IMR-90 (cell line): ENCODE results near the gene COL27A1. TPM values are rescaled to one million over a fixed set of nuclear protein-coding genes. Genes with fewer than 3 reads are reported as not detected.
"Not testable (repeated sequence)": the region's sequence is repeated elsewhere in the genome, so short reads cannot be mapped to it uniquely, and the experiment has no call there.

Experiments used
- ATAC-seq: fragments of 200-7000 bp; cut with Tn5 transposase; 2 replicates; pipeline ENCODE4 v1.9.1; 2020; ENCODE audit warnings: low read depth, mild to moderate bottlenecking, moderate library complexity
- BruUV-seq: library from RNA; stranded (reverse); fragments of 400-500 nt; replicated peaks from 2 replicates; lab custom pipeline; 2021; lab: Mats Ljungman, UMichigan
- CTCF ChIA-PET: fragments of 300-600 bp; formaldehyde crosslinking; extraction: SDS; loops from one replicate; lab custom pipeline; 2021; ENCODE audit warnings: antibody characterized with exemption; lab: Yijun Ruan, JAX
- POLR2A ChIA-PET: fragments of 300-600 bp; sonication (Branson Sonifier 250); formaldehyde crosslinking; loops from one replicate; lab custom pipeline; 2022; ENCODE audit warnings: antibody characterized with exemption; ENCODE audit not compliant: unreplicated experiment; lab: Charles Lee
- DNase-seq: peaks from one replicate; pipeline ENCODE4 v3.0.0; 2013
- H2AFZ ChIP-seq: replicated peaks from 2 replicates; pipeline ENCODE3; 2013; ENCODE audit warnings: low read length, mild to moderate bottlenecking; ENCODE audit not compliant: poor library complexity
- H2AK5ac ChIP-seq: 2 replicates; pipeline ENCODE4 v1.6.1; 2013; ENCODE audit warnings: low read depth, low read length, inconsistent platforms
- H2AK9ac ChIP-seq: replicated peaks from 2 replicates; pipeline ENCODE3; 2013; ENCODE audit warnings: mild to moderate bottlenecking, low read depth, low read length, moderate library complexity; ENCODE audit not compliant: poor library complexity
- H2BK120ac ChIP-seq: 2 replicates; pipeline ENCODE4 v1.6.1; 2013; ENCODE audit warnings: low read depth, low read length, inconsistent platforms
- H2BK15ac ChIP-seq: 3 replicates; pipeline ENCODE4 v1.6.1; 2013; ENCODE audit warnings: low read depth, low read length, inconsistent platforms
- H2BK20ac ChIP-seq: 2 replicates; pipeline ENCODE4 v1.6.1; 2013; ENCODE audit warnings: low read depth, mild to moderate bottlenecking, inconsistent platforms, low read length, moderate library complexity
- H2BK5ac ChIP-seq: 2 replicates; pipeline ENCODE4 v1.6.1; 2013; ENCODE audit warnings: mild to moderate bottlenecking, low read depth, low read length, inconsistent platforms; ENCODE audit not compliant: poor library complexity, severe bottlenecking
- H3K14ac ChIP-seq: replicated peaks from 2 replicates; pipeline ENCODE4 v1.6.1; 2013; ENCODE audit warnings: low read depth, low read length, inconsistent platforms
- H3K18ac ChIP-seq: 2 replicates; pipeline ENCODE4 v1.6.1; 2013; ENCODE audit warnings: low read depth, low read length, control low read depth
- H3K23ac ChIP-seq: 2 replicates; pipeline ENCODE4 v1.6.1; 2013; ENCODE audit warnings: low read depth, low read length, inconsistent platforms
- H3K27ac ChIP-seq: 2 replicates; pipeline ENCODE4 v1.5.1; 2013; ENCODE audit warnings: mild to moderate bottlenecking, control low read depth, low read length; ENCODE audit not compliant: insufficient read depth
- H3K27me3 ChIP-seq: 2 replicates; pipeline ENCODE4 v1.6.1; 2013; ENCODE audit warnings: low read length; ENCODE audit not compliant: control insufficient read depth, insufficient read depth
- H3K36me3 ChIP-seq: 2 replicates; pipeline ENCODE4 v1.6.1; 2013; ENCODE audit warnings: low read length, mixed read lengths; ENCODE audit not compliant: control insufficient read depth, insufficient read depth
- H3K4ac ChIP-seq: 2 replicates; pipeline ENCODE4 v1.6.1; 2013; ENCODE audit warnings: low read depth, low read length, inconsistent platforms
- H3K4me1 ChIP-seq: 2 replicates; pipeline ENCODE4 v1.6.1; 2013; ENCODE audit warnings: low read length, mixed read lengths; ENCODE audit not compliant: control insufficient read depth, insufficient read depth
- H3K4me2 ChIP-seq: 2 replicates; pipeline ENCODE4 v1.6.1; 2013; ENCODE audit warnings: low read depth, mild to moderate bottlenecking, control low read depth, low read length, moderate library complexity
- H3K4me3 ChIP-seq: 2 replicates; pipeline ENCODE4 v1.5.1; 2013; ENCODE audit warnings: low read depth, mild to moderate bottlenecking, control low read depth, low read length, moderate library complexity; ENCODE audit not compliant: insufficient read depth
- H3K56ac ChIP-seq: 2 replicates; pipeline ENCODE4 v1.6.1; 2013; ENCODE audit warnings: low read length, inconsistent platforms; ENCODE audit not compliant: insufficient read depth; ENCODE audit errors: extremely low read depth
- H3K79me1 ChIP-seq, 2 experiments: 2 replicates each; pipeline ENCODE4 v1.6.1; 2013; ENCODE audit warnings: low read length in 2 of 2, inconsistent platforms in 1 of 2, low read depth in 1 of 2
- H3K9ac ChIP-seq: 2 replicates; pipeline ENCODE4 v1.6.1; 2013; ENCODE audit warnings: low read depth, low read length, control low read depth
- H3K9me1 ChIP-seq: 2 replicates; pipeline ENCODE4 v1.6.1; 2013; ENCODE audit warnings: low read length, inconsistent platforms; ENCODE audit not compliant: insufficient read depth
- H3K9me3 ChIP-seq: 2 replicates; pipeline ENCODE4 v1.6.1; 2013; ENCODE audit warnings: low read length; ENCODE audit not compliant: control insufficient read depth, insufficient read depth
- H4K20me1 ChIP-seq: 2 replicates; pipeline ENCODE4 v1.6.1; 2013; ENCODE audit warnings: low read length, inconsistent platforms; ENCODE audit not compliant: insufficient read depth
- H4K5ac ChIP-seq: 2 replicates; pipeline ENCODE4 v1.6.1; 2013; ENCODE audit warnings: mild to moderate bottlenecking, low read depth, low read length, control low read depth
- H4K8ac ChIP-seq, 2 experiments: 2 replicates each; pipeline ENCODE4 v1.6.1; 2013; ENCODE audit warnings: low read depth in 2 of 2, low read length in 2 of 2, control low read depth in 1 of 2, inconsistent platforms in 1 of 2
- H4K91ac ChIP-seq: 2 replicates; pipeline ENCODE4 v1.6.1; 2013; ENCODE audit warnings: low read depth, low read length, inconsistent platforms; ENCODE audit not compliant: insufficient read depth
- WGBS, 2 experiments: methylation state at CpG; one replicate each; pipeline versions ENCODE4 v1.1.5 to v1.1.7; 2013; ENCODE audit warnings: missing lambda C conversion rate in 2 of 2; ENCODE audit not compliant: insufficient read length in 1 of 2; ENCODE audit errors: extremely low coverage in 2 of 2; 5-methylcytosine and 5-hydroxymethylcytosine counted together
- dilution Hi-C: fragments of 300-500 bp; cut with HindIII; formaldehyde crosslinking; loops from one replicate; pipeline ENCODE4 v1.14.3; 2018; ENCODE audit warnings: low sequenced_read_pairs; ENCODE audit not compliant: unreplicated experiment
- in situ Hi-C: fragments of 300-500 bp; cut with MboI; formaldehyde crosslinking; loops from 3 replicates; pipeline ENCODE4 v1.14.3; 2019; ENCODE audit warnings: low sequenced_read_pairs, inconsistent platforms, mixed read lengths
- intact Hi-C: fragments of 100-400 bp; cut with micrococcal nuclease; formaldehyde crosslinking; loops from 2 replicates; pipeline ENCODE4 v1.10.0; 2022
- polyA plus RNA-seq, 3 experiments: library from polyadenylated mRNA; depleted of rRNA; stranded (reverse); fragments of >200 nt; gene quantifications; 2 replicates each; pipeline ENCODE4 v1.2.3, GENCODE V29; 2012; ENCODE audit warnings: low replicate concordance in 1 of 3
- total RNA-seq: library from RNA; depleted of rRNA; stranded (reverse); fragments of >200 nt; gene quantifications from 2 replicates; pipeline ENCODE4 v1.2.3, GENCODE V29; 2012

Gene COL27A1
- total and polyA plus RNA-seq, 2 of the 4 experiments (the other 2 are of a cell fraction) = 3.2 to 18.3 TPM

GRCh38 chr9:114333718-114334117 lies 178.4 kb downstream of the COL27A1 start:
- H3K4ac ChIP-seq, H2BK120ac ChIP-seq, H2BK5ac ChIP-seq, CTCF ChIA-PET, H3K23ac ChIP-seq, H4K8ac ChIP-seq, BruUV-seq, H3K4me1 ChIP-seq, DNase-seq, H3K27ac ChIP-seq, H2AK9ac ChIP-seq, H3K4me2 ChIP-seq, H4K91ac ChIP-seq, in situ Hi-C loops, ATAC-seq, H3K9ac ChIP-seq, H3K9me3 ChIP-seq, H3K79me1 ChIP-seq, POLR2A ChIA-PET, H3K9me1 ChIP-seq, H3K14ac ChIP-seq, H2AFZ ChIP-seq, H4K20me1 ChIP-seq, H4K5ac ChIP-seq, H3K27me3 ChIP-seq, H3K18ac ChIP-seq, dilution Hi-C loops, H2AK5ac ChIP-seq, H2BK15ac ChIP-seq, H2BK20ac ChIP-seq, H3K56ac ChIP-seq, H3K4me3 ChIP-seq: not testable (repeated sequence)
- WGBS, 2 experiments = no CpG with 5 or more reads among the region's 4 CpGs
- intact Hi-C loops = loop anchor here (10.0 kb wide), 1 partner anchor 171 kb away; the partner anchor contains the start of gene WHRN
- peaks cover 22% of the 10 kb centered on the region for H3K36me3 ChIP-seq
